Upper lobe of left lung (tissue), 6 donors: Measurements from ENCODE around the gene HIRA. TPM values are rescaled to one million over a fixed set of nuclear protein-coding genes. Genes with fewer than 3 reads are reported as not detected.

Experiments
- ATAC-seq, 2 donors: fragments of 200-7000 bp; cut with Tn5 transposase; one replicate each; pipeline ENCODE4 v1.9.1; 2022; ENCODE audit warnings: mild to moderate bottlenecking in 2 of 2, moderate library complexity in 2 of 2; ENCODE audit not compliant: low FRiP score in 2 of 2
- DNase-seq, 2 donors: peaks; one replicate each; pipeline ENCODE4 v3.0.0-alpha.2; 2019 to 2020
- H3K27ac ChIP-seq, 4 donors: fragments of 200-600 bp; sonication (generic); one replicate each; pipeline ENCODE4 v1.5.1; 2016 to 2019
- H3K27me3 ChIP-seq, 4 donors: fragments of 200-600 bp; sonication (generic); one replicate each; pipeline ENCODE4 v1.5.1; 2017 to 2019
- H3K36me3 ChIP-seq, 4 donors: fragments of 200-600 bp; sonication (generic); one replicate each; pipeline ENCODE4 v1.5.1; 2016 to 2019
- H3K4me1 ChIP-seq, 4 donors: fragments of 200-600 bp; sonication (generic); one replicate each; pipeline ENCODE4 v1.5.1; 2018 to 2019
- H3K4me3 ChIP-seq, 4 donors: fragments of 200-600 bp; sonication (generic); one replicate each; pipeline ENCODE4 v1.5.1; 2017 to 2019; ENCODE audit warnings: mild to moderate bottlenecking in 2 of 4, moderate library complexity in 1 of 4
- H3K9me3 ChIP-seq, 4 donors: fragments of 200-600 bp; sonication (generic); one replicate each; pipeline ENCODE4 v1.5.1; 2018 to 2019
- EP300 ChIP-seq, 4 donors: sonication (generic); formaldehyde crosslinking; IDR thresholded peaks; one replicate each; pipeline ENCODE4 v1.5.1; 2017; ENCODE audit warnings: antibody characterized with exemption in 4 of 4, control low read depth in 2 of 4
- POLR2A ChIP-seq, 4 donors: fragments of 450-650 bp; IDR thresholded peaks; one replicate each; pipeline ENCODE4 v1.5.1; 2016 to 2017; ENCODE audit warnings: antibody characterized with exemption in 4 of 4, mild to moderate bottlenecking in 2 of 4
- POLR2AphosphoS5 ChIP-seq, 2 donors: sonication (generic); formaldehyde crosslinking; IDR thresholded peaks; one replicate each; pipeline ENCODE4 v1.5.1; 2017; ENCODE audit warnings: antibody characterized with exemption in 2 of 2
- WGBS, 2 donors: methylation state at CpG; one replicate each; pipeline ENCODE4 v1.1.5; 2017 to 2018; 5-methylcytosine and 5-hydroxymethylcytosine counted together
- total RNA-seq, 6 donors: library from RNA; depleted of rRNA in 4 of 6; stranded (reverse); fragments of >200 nt in 4 of 6; gene quantifications; one replicate each; pipeline versions ENCODE4 v1.1.0 to v1.2.1, GENCODE V29; 2016 to 2021
- TF ChIP-seq, protein P1 (sequence below), 6 experiments: fragments of 450-650 bp in 4 of 6; fragments of 200-600 bp in 2 of 6; sonication (generic) in 2 of 6; IDR thresholded peaks; one replicate each; pipeline ENCODE4 v1.5.1; 2016 to 2019; ENCODE audit warnings: antibody characterized with exemption in 6 of 6
- donor health status: DM: no; HTN: no; CAD: no; lungs with moderate emphysema.
- donor health status: DM: no; HTN: yes; CAD: no; lungs with severe emphysema.

Gene HIRA
- total RNA-seq, 6 donors from 2014 or later, result 9.9 to 27.5 (median 22.1) TPM

GRCh38 chr22:19387575-19387974, 44.0 kb downstream of the HIRA start:
- Histone ChIP-seq H3K27me3 (no peaks in the 10 kb centered on the region), H3K27ac (no peak overlapping the region), H3K36me3 (peaks cover 23 to 98% (median 88%) of the 10 kb centered on the region in 4 donors), H3K9me3 (no peaks in the 10 kb centered on the region), H3K4me3 (no peak overlapping the region), H3K4me1 (no peaks in the 10 kb centered on the region)
- TF ChIP-seq POLR2AphosphoS5 (IDR thresholded peaks at IDR 0.05) (no peak), POLR2A (IDR thresholded peaks at IDR 0.05) (no peak), EP300 (IDR thresholded peaks at IDR 0.05) (no peak)
- TF ChIP-seq, protein P1, sequence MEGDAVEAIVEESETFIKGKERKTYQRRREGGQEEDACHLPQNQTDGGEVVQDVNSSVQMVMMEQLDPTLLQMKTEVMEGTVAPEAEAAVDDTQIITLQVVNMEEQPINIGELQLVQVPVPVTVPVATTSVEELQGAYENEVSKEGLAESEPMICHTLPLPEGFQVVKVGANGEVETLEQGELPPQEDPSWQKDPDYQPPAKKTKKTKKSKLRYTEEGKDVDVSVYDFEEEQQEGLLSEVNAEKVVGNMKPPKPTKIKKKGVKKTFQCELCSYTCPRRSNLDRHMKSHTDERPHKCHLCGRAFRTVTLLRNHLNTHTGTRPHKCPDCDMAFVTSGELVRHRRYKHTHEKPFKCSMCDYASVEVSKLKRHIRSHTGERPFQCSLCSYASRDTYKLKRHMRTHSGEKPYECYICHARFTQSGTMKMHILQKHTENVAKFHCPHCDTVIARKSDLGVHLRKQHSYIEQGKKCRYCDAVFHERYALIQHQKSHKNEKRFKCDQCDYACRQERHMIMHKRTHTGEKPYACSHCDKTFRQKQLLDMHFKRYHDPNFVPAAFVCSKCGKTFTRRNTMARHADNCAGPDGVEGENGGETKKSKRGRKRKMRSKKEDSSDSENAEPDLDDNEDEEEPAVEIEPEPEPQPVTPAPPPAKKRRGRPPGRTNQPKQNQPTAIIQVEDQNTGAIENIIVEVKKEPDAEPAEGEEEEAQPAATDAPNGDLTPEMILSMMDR (IDR thresholded peaks at IDR 0.05), result no peak
- DNase-seq, result no peak
- ATAC-seq, result no peak
- 90 to 94% methylated on average over 5 to 7 of the region's 7 CpGs for WGBS, 2 donors

- Histone ChIP-seq H3K36me3 (peaks cover 23 to 98% (median 89%) of the 10 kb centered on the region in 4 donors), H3K27ac (no peak overlapping the region), H3K4me3 (no peak overlapping the region), H3K27me3 (no peaks in the 10 kb centered on the region), H3K9me3 (no peaks in the 10 kb centered on the region), H3K4me1 (no peaks in the 10 kb centered on the region)
- 66 to 95% methylated on average over 2 of the region's 2 CpGs for WGBS, 2 donors
- no peak for ATAC-seq
- DNase-seq, result no peak
- TF ChIP-seq POLR2A (IDR thresholded peaks at IDR 0.05) (no peak), POLR2AphosphoS5 (IDR thresholded peaks at IDR 0.05) (no peak), EP300 (IDR thresholded peaks at IDR 0.05) (no peak)
- TF ChIP-seq, protein P1 (IDR thresholded peaks at IDR 0.05), result no peak
Observed at GRCh38 chr22:19387038-19387437, 44.5 kb downstream of the HIRA start.

DNA sequence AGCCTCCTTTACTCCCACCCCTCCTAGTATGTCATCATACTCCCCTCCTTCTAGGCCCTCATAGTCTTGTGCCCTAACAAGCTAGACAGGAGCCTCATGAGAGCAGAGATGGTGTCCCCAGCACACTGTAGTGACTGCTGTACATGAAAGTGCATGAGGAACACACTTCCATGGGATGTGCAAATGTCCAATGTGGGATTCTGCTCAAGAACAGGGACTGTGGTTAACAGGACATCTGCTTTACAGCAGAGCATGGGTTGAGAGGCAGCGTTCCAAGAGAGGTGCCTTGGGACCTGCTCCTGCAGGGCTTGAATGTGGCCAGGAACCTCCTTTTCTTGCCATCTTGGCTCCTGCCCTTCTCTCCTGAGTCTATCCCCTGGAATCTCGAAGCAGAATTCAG, 45.3 kb downstream of the HIRA start:
- 96% methylated on average over 2 of the region's 2 CpGs; no CpG with 5 or more reads in 1 of the 2 donors for WGBS, 2 donors
- peaks cover 23 to 96% (median 84%) of the 10 kb centered on the region in 4 donors for H3K36me3 ChIP-seq
- ATAC-seq, result no peak

GRCh38 chr22:19385221-19385906, 46.2 kb downstream of the HIRA start:
- WGBS, 2 donors, result 93 to 95% methylated on average over 12 to 14 of the region's 14 CpGs
- Histone ChIP-seq H3K27ac (no peak overlapping the region), H3K4me1 (no peaks in the 10 kb centered on the region), H3K9me3 (no peaks in the 10 kb centered on the region), H3K4me3 (no peak overlapping the region), H3K27me3 (no peaks in the 10 kb centered on the region), H3K36me3 (peaks cover 23 to 97% (median 82%) of the 10 kb centered on the region in 4 donors)
- ATAC-seq (no peak), DNase-seq (no peak)
- TF ChIP-seq EP300 (IDR thresholded peaks at IDR 0.05) (no peak), POLR2AphosphoS5 (IDR thresholded peaks at IDR 0.05) (no peak), POLR2A (IDR thresholded peaks at IDR 0.05) (no peak)
- TF ChIP-seq, protein P1 (IDR thresholded peaks at IDR 0.05), result no peak

More for the DNA sequence above, 45.3 kb downstream of the HIRA start:
- no peak overlapping the region for H3K27ac ChIP-seq
- H3K9me3 ChIP-seq, result no peaks in the 10 kb centered on the region
- H3K4me3 ChIP-seq, result no peak overlapping the region
- DNase-seq, result no peak
- TF ChIP-seq EP300 (IDR thresholded peaks at IDR 0.05) (no peak), POLR2A (IDR thresholded peaks at IDR 0.05) (no peak), POLR2AphosphoS5 (IDR thresholded peaks at IDR 0.05) (no peak)
- TF ChIP-seq, protein P1 (IDR thresholded peaks at IDR 0.05), result no peak
- H3K27me3 ChIP-seq, result no peaks in the 10 kb centered on the region
- H3K4me1 ChIP-seq, result no peaks in the 10 kb centered on the region

DNA sequence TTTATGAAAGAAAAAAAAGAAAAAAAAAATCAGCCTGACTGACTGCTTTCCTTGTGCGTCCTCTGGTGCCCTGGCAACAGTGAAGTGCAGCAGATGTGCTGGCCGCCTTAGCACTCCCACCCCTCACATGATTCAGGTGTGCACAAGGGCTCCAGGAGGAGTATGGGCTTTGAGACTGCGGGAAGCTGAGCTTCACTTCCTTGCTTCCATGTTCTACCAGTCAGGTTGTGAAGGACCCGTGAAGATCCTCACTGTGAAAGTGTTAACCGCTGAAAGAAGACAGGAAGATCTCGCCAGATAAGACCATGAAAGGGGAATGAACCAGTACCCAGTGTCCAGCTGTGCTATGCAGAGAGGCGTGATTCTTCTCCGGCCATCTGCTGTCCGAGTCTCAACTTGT, 48.2 kb downstream of the HIRA start:
- Histone ChIP-seq H3K4me3 (no peak overlapping the region), H3K27ac (no peak overlapping the region), H3K9me3 (no peaks in the 10 kb centered on the region), H3K4me1 (no peaks in the 10 kb centered on the region), H3K27me3 (no peaks in the 10 kb centered on the region), H3K36me3 (peaks cover 19 to 94% (median 68%) of the 10 kb centered on the region in 4 donors)
- 78 to 87% methylated on average over 9 of the region's 9 CpGs for WGBS, 2 donors
- no peak for DNase-seq
- ATAC-seq, result no peak
- TF ChIP-seq POLR2A (IDR thresholded peaks at IDR 0.05) (no peak), EP300 (IDR thresholded peaks at IDR 0.05) (no peak), POLR2AphosphoS5 (IDR thresholded peaks at IDR 0.05) (no peak)
- TF ChIP-seq, protein P1 (IDR thresholded peaks at IDR 0.05), result no peak
